CD4-positive, alpha-beta T cell treated with Interleukin-21 for 1 hour (primary cell): ENCODE measurements around the gene ADAP1.
"Not testable (repeated sequence)": the region's sequence is repeated elsewhere in the genome, so short reads cannot be mapped to it uniquely, and the experiment has no call there.

ENCODE experiments used
- DNase-seq: peaks from one replicate; pipeline ENCODE4 v3.0.0-alpha.2; 2020

The ADAP1 gene

GRCh38 chr7:875476-876076 is 78.9 kb downstream of the ADAP1 start:
- DNase-seq, result no peak

GRCh38 chr7:875051-875450 is 79.4 kb downstream of the ADAP1 start:
- no peak for DNase-seq

- DNase-seq, result no peak
Observed at GRCh38 chr7:874031-874749, 80.3 kb downstream of the ADAP1 start.

- peak; percentile 79 for DNase-seq
Observed at GRCh38 chr7:873367-874002, 81.0 kb downstream of the ADAP1 start.

- not testable (repeated sequence) for DNase-seq
Observed at GRCh38 chr7:872685-873084, 81.8 kb downstream of the ADAP1 start.

GRCh38 chr7:871900-872537 is 82.5 kb downstream of the ADAP1 start:
- DNase-seq, result no peak

GRCh38 chr7:869348-869747 is 85.1 kb downstream of the ADAP1 start:
- DNase-seq, result no peak

- no peak for DNase-seq
Observed at GRCh38 chr7:868189-868486, 86.3 kb downstream of the ADAP1 start.

GRCh38 chr7:867406-868188 is 86.9 kb downstream of the ADAP1 start:
- DNase-seq, result no peak

- no peak for DNase-seq
Observed at GRCh38 chr7:867001-867405, 87.5 kb downstream of the ADAP1 start.

GRCh38 chr7:865921-866320 is 88.6 kb downstream of the ADAP1 start:
- no peak for DNase-seq

GRCh38 chr7:863106-863505 is 91.4 kb downstream of the ADAP1 start:
- DNase-seq, result no peak

GRCh38 chr7:862157-862556 is 92.3 kb downstream of the ADAP1 start:
- DNase-seq, result no peak

GRCh38 chr7:861222-861621 is 93.3 kb downstream of the ADAP1 start:
- DNase-seq, result no peak

- no peak for DNase-seq
Observed at GRCh38 chr7:860149-860548, 94.3 kb downstream of the ADAP1 start.

GRCh38 chr7:859359-860030 is 95.0 kb downstream of the ADAP1 start:
- DNase-seq, result no peak

GRCh38 chr7:857661-858060 is 96.8 kb downstream of the ADAP1 start:
- no peak for DNase-seq

GRCh38 chr7:856444-857095 is 97.9 kb downstream of the ADAP1 start:
- no peak for DNase-seq

GRCh38 chr7:855686-856369 is 98.7 kb downstream of the ADAP1 start:
- no peak for DNase-seq

GRCh38 chr7:854118-854775 is 100.2 kb downstream of the ADAP1 start:
- no peak for DNase-seq
